Measurements from ENCODE around the gene BABAM2. TPM values are rescaled to one million over a fixed set of nuclear protein-coding genes. Genes with fewer than 3 reads are reported as not detected.
A peak's percentile ranks its signal among the peaks of the same experiment; 100 is the strongest.

Gene BABAM2
- total and polyA plus RNA-seq, 4 donors, result 28.1 to 40.4 (median 37.0) TPM

DNA sequence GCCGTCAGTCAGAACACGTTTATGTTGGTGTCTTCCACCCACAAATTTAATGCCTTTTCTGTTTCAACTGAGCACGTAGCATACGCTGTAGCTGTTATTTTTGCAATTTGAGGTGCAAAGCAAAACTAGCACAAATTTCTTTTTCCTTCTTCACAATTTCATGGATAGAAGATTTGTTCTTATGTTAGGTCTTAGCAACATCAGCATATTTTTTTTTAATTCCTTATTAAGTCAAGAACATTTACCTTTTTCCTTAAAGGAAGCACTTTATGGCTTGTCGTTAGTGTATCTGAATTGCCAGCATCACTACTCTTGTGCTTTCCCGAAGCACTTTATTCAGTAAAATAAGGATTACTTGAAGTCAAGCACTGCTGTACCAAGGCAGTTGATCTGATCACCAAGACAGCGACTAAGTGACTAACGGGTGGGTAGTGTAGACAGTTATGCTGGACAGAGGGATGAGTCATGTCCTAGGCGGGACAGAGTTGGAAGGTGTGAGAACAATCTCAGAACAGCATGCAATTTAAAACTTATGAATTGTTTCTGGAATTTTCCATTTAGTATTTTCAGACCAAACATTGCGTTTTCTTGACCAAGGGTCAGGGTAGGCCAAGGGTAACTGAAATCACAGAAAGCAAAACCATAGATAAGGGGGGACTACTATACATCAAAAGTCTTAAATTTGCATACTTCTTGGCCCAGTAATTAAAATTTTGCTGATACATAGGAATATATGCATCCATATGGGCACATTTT lies 13.3 kb downstream of the BABAM2 start:
- no peak for DNase-seq (ENCODE audit: low read depth in 4 of 6, low spot score in 6 of 6)
- Histone ChIP-seq H3K36me3 (ENCODE audit: control insufficient read depth, insufficient read depth, low read length) (peaks cover 3% of the 10 kb centered on the region), H3K27ac (ENCODE audit: low read depth, low read length) (no peak overlapping the region), H3K4me3 (ENCODE audit: low read depth, low read length) (no peak overlapping the region), H3K4me1 (ENCODE audit: control insufficient read depth, insufficient read depth, low read length) (no peaks in the 10 kb centered on the region), H3K9me3 (ENCODE audit: control insufficient read depth, insufficient read depth, low read length) (no peaks in the 10 kb centered on the region), H3K27me3 (ENCODE audit: control insufficient read depth, insufficient read depth, low read length) (no peaks in the 10 kb centered on the region)
- WGBS (ENCODE audit: insufficient coverage), result 95% methylated on average over 4 of the region's 10 CpGs

- no peaks in the 10 kb centered on the region for H3K27me3 ChIP-seq (ENCODE audit: control insufficient read depth, insufficient read depth, low read length)
- H3K36me3 ChIP-seq (ENCODE audit: control insufficient read depth, insufficient read depth, low read length), result peaks cover 3% of the 10 kb centered on the region
- no peak overlapping the region for H3K27ac ChIP-seq (ENCODE audit: low read depth, low read length)
- peak in 1 of 6 donors; percentile 40 for DNase-seq (ENCODE audit: low read depth in 4 of 6, low spot score in 6 of 6)
- no peaks in the 10 kb centered on the region for H3K9me3 ChIP-seq (ENCODE audit: control insufficient read depth, insufficient read depth, low read length)
- WGBS (ENCODE audit: insufficient coverage), result no CpG with 5 or more reads among the region's 1 CpG
- no peak overlapping the region for H3K4me3 ChIP-seq (ENCODE audit: low read depth, low read length)
- no peaks in the 10 kb centered on the region for H3K4me1 ChIP-seq (ENCODE audit: control insufficient read depth, insufficient read depth, low read length)
Observed at GRCh38 chr2:27904405-27904665, 13.8 kb downstream of the BABAM2 start.

DNA sequence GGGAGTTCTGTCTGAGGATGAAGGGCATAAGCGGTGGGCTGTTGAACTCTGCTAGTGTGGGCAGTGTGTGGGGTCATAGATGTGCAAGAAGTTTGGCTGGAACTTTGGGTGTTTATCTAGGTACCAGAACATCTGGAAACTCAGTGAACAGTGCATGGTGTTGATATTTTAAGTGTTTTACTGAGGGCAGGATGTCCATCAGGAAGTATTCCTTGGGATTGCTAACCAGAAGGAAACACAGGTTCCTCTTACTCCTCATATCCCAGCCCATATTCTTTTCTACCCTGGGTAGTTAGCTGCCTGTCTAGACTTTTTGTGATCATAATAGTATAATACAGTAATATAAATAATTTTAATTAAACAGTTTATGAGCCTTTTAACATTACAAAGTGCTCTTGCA lies 15.5 kb downstream of the BABAM2 start:
- H3K27me3 ChIP-seq (ENCODE audit: control insufficient read depth, insufficient read depth, low read length), result no peaks in the 10 kb centered on the region
- no peak for DNase-seq (ENCODE audit: low read depth in 4 of 6, low spot score in 6 of 6)
- H3K4me1 ChIP-seq (ENCODE audit: control insufficient read depth, insufficient read depth, low read length), result no peaks in the 10 kb centered on the region
- H3K4me3 ChIP-seq (ENCODE audit: low read depth, low read length), result no peak overlapping the region
- H3K27ac ChIP-seq (ENCODE audit: low read depth, low read length), result no peak overlapping the region
- no peaks in the 10 kb centered on the region for H3K36me3 ChIP-seq (ENCODE audit: control insufficient read depth, insufficient read depth, low read length)
- 100% methylated on average over 1 of the region's 1 CpG for WGBS (ENCODE audit: insufficient coverage)
- no peaks in the 10 kb centered on the region for H3K9me3 ChIP-seq (ENCODE audit: control insufficient read depth, insufficient read depth, low read length)

DNA sequence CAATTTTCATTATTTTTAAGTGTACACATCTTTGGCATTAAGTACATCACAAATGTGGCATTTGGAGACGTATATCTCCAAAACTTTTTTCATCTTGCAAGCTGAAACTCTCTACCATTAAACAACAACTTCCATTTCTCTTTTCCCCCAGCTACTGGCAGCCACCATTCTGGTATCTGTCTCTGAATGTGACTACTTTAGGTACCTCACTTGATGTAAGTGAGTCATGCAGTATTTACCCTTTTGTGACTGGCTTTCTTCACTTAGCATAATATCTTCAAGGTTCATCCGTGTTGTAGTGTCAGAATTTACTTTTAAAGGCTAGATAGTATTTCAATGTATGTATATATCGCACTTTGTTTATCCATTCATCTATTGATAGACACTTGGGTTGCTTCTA lies 17.0 kb downstream of the BABAM2 start:
- Histone ChIP-seq H3K4me3 (ENCODE audit: low read depth, low read length) (no peak overlapping the region), H3K36me3 (ENCODE audit: control insufficient read depth, insufficient read depth, low read length) (no peaks in the 10 kb centered on the region), H3K4me1 (ENCODE audit: control insufficient read depth, insufficient read depth, low read length) (no peaks in the 10 kb centered on the region), H3K9me3 (ENCODE audit: control insufficient read depth, insufficient read depth, low read length) (no peaks in the 10 kb centered on the region), H3K27me3 (ENCODE audit: control insufficient read depth, insufficient read depth, low read length) (no peaks in the 10 kb centered on the region), H3K27ac (ENCODE audit: low read depth, low read length) (no peak overlapping the region)
- WGBS (ENCODE audit: insufficient coverage), result no CpG with 5 or more reads among the region's 3 CpGs
- no peak for DNase-seq (ENCODE audit: low read depth in 4 of 6, low spot score in 6 of 6)

- WGBS (ENCODE audit: insufficient coverage), result no CpG with 5 or more reads among the region's 2 CpGs
- Histone ChIP-seq H3K36me3 (ENCODE audit: control insufficient read depth, insufficient read depth, low read length) (no peaks in the 10 kb centered on the region), H3K9me3 (ENCODE audit: control insufficient read depth, insufficient read depth, low read length) (no peaks in the 10 kb centered on the region), H3K4me3 (ENCODE audit: low read depth, low read length) (no peak overlapping the region), H3K27ac (ENCODE audit: low read depth, low read length) (no peak overlapping the region), H3K27me3 (ENCODE audit: control insufficient read depth, insufficient read depth, low read length) (no peaks in the 10 kb centered on the region), H3K4me1 (ENCODE audit: control insufficient read depth, insufficient read depth, low read length) (no peaks in the 10 kb centered on the region)
- no peak for DNase-seq (ENCODE audit: low read depth in 4 of 6, low spot score in 6 of 6)
Observed at GRCh38 chr2:27909901-27910300, 19.4 kb downstream of the BABAM2 start.

- Histone ChIP-seq H3K36me3 (ENCODE audit: control insufficient read depth, insufficient read depth, low read length) (no peaks in the 10 kb centered on the region), H3K9me3 (ENCODE audit: control insufficient read depth, insufficient read depth, low read length) (no peaks in the 10 kb centered on the region), H3K4me3 (ENCODE audit: low read depth, low read length) (no peak overlapping the region), H3K27me3 (ENCODE audit: control insufficient read depth, insufficient read depth, low read length) (no peaks in the 10 kb centered on the region), H3K27ac (ENCODE audit: low read depth, low read length) (no peak overlapping the region), H3K4me1 (ENCODE audit: control insufficient read depth, insufficient read depth, low read length) (no peaks in the 10 kb centered on the region)
- WGBS (ENCODE audit: insufficient coverage), result 67% methylated on average over 1 of the region's 2 CpGs
- no peak for DNase-seq (ENCODE audit: low read depth in 4 of 6, low spot score in 6 of 6)
Observed at GRCh38 chr2:27911458-27912210, 21.1 kb downstream of the BABAM2 start.

DNA sequence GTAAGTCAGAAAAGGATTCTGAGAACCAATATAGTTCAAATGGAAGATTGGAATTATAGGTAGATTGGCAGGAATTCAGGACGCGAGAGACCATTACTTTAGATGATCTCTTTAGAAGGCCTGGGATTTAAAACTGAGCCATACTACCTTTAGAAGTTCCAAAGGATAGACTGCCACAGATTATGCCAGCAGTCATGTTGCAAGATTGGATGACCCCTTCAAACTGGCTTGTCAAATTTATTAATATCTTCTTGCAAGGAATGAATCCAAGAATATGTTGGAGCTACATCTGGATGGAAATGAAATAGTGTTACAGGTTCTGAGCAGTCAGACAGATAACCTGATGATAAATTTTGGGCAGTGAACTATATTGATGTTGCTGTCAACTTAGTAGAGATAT lies 22.0 kb downstream of the BABAM2 start:
- no peak overlapping the region for H3K27ac ChIP-seq (ENCODE audit: low read depth, low read length)

GRCh38 chr2:27914041-27914804 lies 23.7 kb downstream of the BABAM2 start:
- no peaks in the 10 kb centered on the region for H3K27me3 ChIP-seq (ENCODE audit: control insufficient read depth, insufficient read depth, low read length)
- DNase-seq (ENCODE audit: low read depth in 4 of 6, low spot score in 6 of 6), result no peak
- no peak overlapping the region for H3K27ac ChIP-seq (ENCODE audit: low read depth, low read length)
- H3K9me3 ChIP-seq (ENCODE audit: control insufficient read depth, insufficient read depth, low read length), result no peaks in the 10 kb centered on the region
- no peak overlapping the region for H3K4me3 ChIP-seq (ENCODE audit: low read depth, low read length)
- H3K4me1 ChIP-seq (ENCODE audit: control insufficient read depth, insufficient read depth, low read length), result no peaks in the 10 kb centered on the region
- no CpG with 5 or more reads among the region's 2 CpGs for WGBS (ENCODE audit: insufficient coverage)
- H3K36me3 ChIP-seq (ENCODE audit: control insufficient read depth, insufficient read depth, low read length), result no peaks in the 10 kb centered on the region

More for the DNA sequence above, 22.0 kb downstream of the BABAM2 start:
- H3K9me3 ChIP-seq (ENCODE audit: control insufficient read depth, insufficient read depth, low read length), result no peaks in the 10 kb centered on the region
- no peaks in the 10 kb centered on the region for H3K36me3 ChIP-seq (ENCODE audit: control insufficient read depth, insufficient read depth, low read length)
- H3K27me3 ChIP-seq (ENCODE audit: control insufficient read depth, insufficient read depth, low read length), result no peaks in the 10 kb centered on the region
- DNase-seq (ENCODE audit: low read depth in 4 of 6, low spot score in 6 of 6), result no peak
- WGBS (ENCODE audit: insufficient coverage), result 100% methylated on average over 2 of the region's 2 CpGs
- no peak overlapping the region for H3K4me3 ChIP-seq (ENCODE audit: low read depth, low read length)
- no peaks in the 10 kb centered on the region for H3K4me1 ChIP-seq (ENCODE audit: control insufficient read depth, insufficient read depth, low read length)

DNA sequence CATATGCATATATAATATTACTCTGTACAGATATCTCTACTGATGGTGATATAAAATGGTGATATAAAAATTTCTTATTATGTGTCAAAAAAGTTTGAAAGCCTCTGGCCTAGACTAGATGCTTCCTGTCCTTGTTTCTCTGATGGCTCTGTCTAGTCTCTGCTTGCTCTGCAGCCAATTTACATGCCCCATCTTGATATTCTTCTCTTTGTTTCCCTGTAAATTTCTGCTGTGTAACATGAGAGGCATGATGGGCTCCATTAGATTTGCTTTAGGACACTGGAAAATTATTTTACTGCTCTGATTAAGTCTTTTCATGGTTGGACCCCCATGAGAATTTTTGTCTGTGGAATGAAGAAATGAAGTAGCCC lies 24.3 kb downstream of the BABAM2 start:
- Histone ChIP-seq H3K4me1 (ENCODE audit: control insufficient read depth, insufficient read depth, low read length) (no peaks in the 10 kb centered on the region), H3K9me3 (ENCODE audit: control insufficient read depth, insufficient read depth, low read length) (no peaks in the 10 kb centered on the region), H3K27me3 (ENCODE audit: control insufficient read depth, insufficient read depth, low read length) (no peaks in the 10 kb centered on the region), H3K27ac (ENCODE audit: low read depth, low read length) (no peak overlapping the region), H3K36me3 (ENCODE audit: control insufficient read depth, insufficient read depth, low read length) (no peaks in the 10 kb centered on the region), H3K4me3 (ENCODE audit: low read depth, low read length) (no peak overlapping the region)
- no peak for DNase-seq (ENCODE audit: low read depth in 4 of 6, low spot score in 6 of 6)
